HepG2 (cell line): ENCODE data around the gene SAMD9. TPM values are rescaled to one million over a fixed set of nuclear protein-coding genes. Genes with fewer than 3 reads are reported as not detected.
"Not testable (repeated sequence)": the region's sequence is repeated elsewhere in the genome, so short reads cannot be mapped to it uniquely, and the experiment has no call there.

Source experiments
- ATAC-seq: fragments of 200-7000 bp; cut with Tn5 transposase; 3 replicates; pipeline ENCODE4 v1.9.1; 2020; ENCODE audit warnings: mild to moderate bottlenecking, moderate library complexity
- BruUV-seq: library from RNA; stranded (reverse); fragments of 400-500 nt; replicated peaks from 2 replicates; lab custom pipeline; 2021; lab: Mats Ljungman, UMichigan
- CTCF ChIA-PET: fragments of 300-600 bp; formaldehyde crosslinking; extraction: SDS; loops from one replicate; lab custom pipeline; 2021; ENCODE audit warnings: low total read pairs, inconsistent platforms, low intra/inter-chr PET ratio; lab: Yijun Ruan, JAX
- POLR2A ChIA-PET: fragments of 350-600 bp; sonication (Branson Sonifier 250); formaldehyde crosslinking; loops from one replicate; lab custom pipeline; 2020; ENCODE audit warnings: antibody characterized with exemption, inconsistent platforms; lab: Yijun Ruan, JAX
- DNase-seq: peaks from one replicate; pipeline ENCODE4 v3.0.0-alpha.2; 2015; ENCODE audit warnings: low spot score
- FAIRE-seq: peaks from 3 replicates; lab custom pipeline; 2011; peaks lifted over from hg19 to GRCh38; lab: Jason Lieb, UNC
- H2AFZ ChIP-seq: one replicate; pipeline ENCODE4 v1.6.1; 2011; ENCODE audit warnings: low read length, inconsistent platforms
- H3K27ac ChIP-seq: fragments of 300-600 bp; 3 replicates; pipeline ENCODE4 v1.8.0; 2011; ENCODE audit warnings: mixed run types, mild to moderate bottlenecking, mixed read lengths, low read length, inconsistent platforms; ENCODE audit not compliant: insufficient read depth; ENCODE audit errors: extremely low read length
- H3K27me3 ChIP-seq, 2 experiments: fragments of 200-600 bp in 1 of 2; 2 replicates in 1 of 2; 3 replicates in 1 of 2; pipeline versions ENCODE4 v1.6.0 to v1.8.0; 2011; ENCODE audit warnings: low read length in 2 of 2, mild to moderate bottlenecking in 2 of 2, moderate library complexity in 2 of 2, inconsistent platforms in 1 of 2; ENCODE audit not compliant: insufficient read depth in 2 of 2, control insufficient read depth in 1 of 2
- H3K36me3 ChIP-seq, 2 experiments: fragments of 200-600 bp in 1 of 2; replicated peaks in 1 of 2; 2 replicates in 1 of 2; 3 replicates in 1 of 2; pipeline versions ENCODE4 v1.5.1 to v1.8.0; 2011; ENCODE audit warnings: low read length in 2 of 2, inconsistent platforms in 1 of 2; ENCODE audit not compliant: insufficient read depth in 2 of 2, control insufficient read depth in 1 of 2
- H3K4me1 ChIP-seq: 2 replicates; pipeline ENCODE4 v1.5.1; 2012; ENCODE audit warnings: low read length, inconsistent platforms; ENCODE audit not compliant: insufficient read depth
- H3K4me2 ChIP-seq: 2 replicates; pipeline ENCODE4 v1.6.0; 2011; ENCODE audit warnings: low read depth, low read length, inconsistent platforms
- H3K4me3 ChIP-seq, 3 experiments: fragments of 200-600 bp in 1 of 3; sonication (generic), shearing (Covaris generic) in 1 of 3; replicated peaks in 1 of 3; 2 replicates each; pipeline ENCODE4 v1.5.1; 2011 to 2016; ENCODE audit warnings: low read length in 3 of 3, inconsistent platforms in 2 of 3, low read depth in 2 of 3, mild to moderate bottlenecking in 2 of 3, control low read depth in 1 of 3, mixed read lengths in 1 of 3; ENCODE audit not compliant: insufficient read depth in 1 of 3
- H3K79me2 ChIP-seq: one replicate; pipeline ENCODE4 v1.6.1; 2011; ENCODE audit warnings: low read length, inconsistent platforms; ENCODE audit not compliant: insufficient read depth
- H3K9ac ChIP-seq: 2 replicates; pipeline ENCODE4 v1.6.0; 2011; ENCODE audit warnings: mild to moderate bottlenecking, low read depth, low read length, inconsistent platforms; ENCODE audit not compliant: insufficient read depth
- H3K9me3 ChIP-seq: 2 replicates; pipeline ENCODE4 v1.5.1; 2012; ENCODE audit warnings: mild to moderate bottlenecking, low read length
- H4K20me1 ChIP-seq: 2 replicates; pipeline ENCODE4 v1.6.0; 2011; ENCODE audit warnings: inconsistent platforms, mild to moderate bottlenecking, low read length, moderate library complexity; ENCODE audit not compliant: insufficient read depth
- ADNP ChIP-seq: sonication (generic); formaldehyde crosslinking; IDR thresholded peaks from 2 replicates; pipeline ENCODE4 v1.4.0; 2020; ENCODE audit warnings: missing genetic modification reagents
- ZNF574 ChIP-seq: sonication (generic); formaldehyde crosslinking; IDR thresholded peaks from 2 replicates; pipeline ENCODE4 v1.4.0; 2020; ENCODE audit warnings: missing genetic modification reagents
- WGBS: methylation state at CpG from one replicate; pipeline ENCODE4 v1.1.6; 2017; ENCODE audit warnings: low lambda C conversion rate; 5-methylcytosine and 5-hydroxymethylcytosine counted together
- in situ Hi-C: cut with HindIII; loops from 2 replicates; pipeline ENCODE4 v1.10.0; 2017; ENCODE audit warnings: low pct_unique_long_range_greater_than_20kb; ENCODE audit not compliant: extremely low pct_ligation_motif_present
- intact Hi-C: fragments of 100-400 bp; cut with micrococcal nuclease; formaldehyde crosslinking; loops from one replicate; pipeline ENCODE4 v1.10.0; 2022; ENCODE audit not compliant: unreplicated experiment
- polyA plus RNA-seq, 8 experiments: library from polyadenylated mRNA; depleted of rRNA in 3 of 8; stranded (reverse) in 7 of 8; unstranded in 1 of 8; fragments of >200 nt; fragmentation: Illumina TruSeq in 4 of 8; extraction: Trizol in 4 of 8; gene quantifications; 2 replicates each; pipeline versions ENCODE4 v1.2.1 to v1.2.3, GENCODE V29; 2011 to 2016; ENCODE audit warnings: low read depth in 4 of 8, missing spikeins in 1 of 8, mixed read lengths in 1 of 8; ENCODE audit not compliant: insufficient read depth in 1 of 8
- total RNA-seq, 5 experiments: library from RNA; depleted of rRNA; stranded (reverse); fragments of >200 nt; fragmentation: Illumina TruSeq; extraction: Trizol; gene quantifications; 2 replicates each; pipeline ENCODE4 v1.2.3, GENCODE V29; 2016; ENCODE audit warnings: low read depth in 1 of 5

SAMD9 gene
- total and polyA plus RNA-seq, 2 of the 13 experiments (the other 11 are each of a cell fraction or from before 2014, with no cell fraction given), result 0.08 to 1.5 TPM

- no peaks in the 10 kb centered on the region for H3K79me2 ChIP-seq
- no peaks in the 10 kb centered on the region for H4K20me1 ChIP-seq
- TF ChIP-seq ZNF574 (CRISPR knock-in tag) (no peak), ADNP (CRISPR knock-in tag) (no peak)
- no peaks in the 10 kb centered on the region for H3K4me1 ChIP-seq
- H2AFZ ChIP-seq, result no peak overlapping the region
- ATAC-seq (no peak), DNase-seq (no peak), FAIRE-seq (no peak)
- POLR2A ChIA-PET, result no interaction called here
- H3K4me2 ChIP-seq, result no peak overlapping the region
- H3K36me3 ChIP-seq, result no peaks in the 10 kb centered on the region
- H3K4me3 ChIP-seq, result no peak overlapping the region
- in situ Hi-C loops, result no loop called here
- peaks cover 0 to 7% of the 10 kb centered on the region in 2 experiments; a peak in 2 of 5 replicates for H3K27me3 ChIP-seq
- no TSS peak for BruUV-seq
- no peak overlapping the region for H3K27ac ChIP-seq
- intact Hi-C loops, result no loop called here
- no peak overlapping the region for H3K9ac ChIP-seq
- WGBS, result 13% methylated on average over 3 of the region's 3 CpGs
- CTCF ChIA-PET, result no interaction called here
- no peaks in the 10 kb centered on the region; the same call in 1 of the 2 replicates for H3K9me3 ChIP-seq
Observed at GRCh38 chr7:93132216-93132615, 14.4 kb upstream of the SAMD9 start.

- H2AFZ ChIP-seq, H3K9ac ChIP-seq, BruUV-seq, in situ Hi-C loops, FAIRE-seq, H3K27me3 ChIP-seq, H4K20me1 ChIP-seq, intact Hi-C loops, H3K36me3 ChIP-seq, H3K4me1 ChIP-seq, ATAC-seq, CTCF ChIA-PET, H3K4me3 ChIP-seq, H3K9me3 ChIP-seq, POLR2A ChIA-PET, H3K27ac ChIP-seq, H3K4me2 ChIP-seq, H3K79me2 ChIP-seq, DNase-seq: not testable (repeated sequence)
- 0% methylated on average over 1 of the region's 1 CpG for WGBS
Observed at GRCh38 chr7:93126954-93127353, 9.2 kb upstream of the SAMD9 start.
